GM21723 (cell line): ENCODE measurements around the gene WSCD2.

Experiments
- ATAC-seq: cut with Tn5 transposase; IDR thresholded peaks from one replicate; pipeline ENCODE4 v1.9.1; 2021; ENCODE audit warnings: mild to moderate bottlenecking, moderate library complexity; ENCODE audit not compliant: unreplicated experiment

WSCD2 gene

DNA sequence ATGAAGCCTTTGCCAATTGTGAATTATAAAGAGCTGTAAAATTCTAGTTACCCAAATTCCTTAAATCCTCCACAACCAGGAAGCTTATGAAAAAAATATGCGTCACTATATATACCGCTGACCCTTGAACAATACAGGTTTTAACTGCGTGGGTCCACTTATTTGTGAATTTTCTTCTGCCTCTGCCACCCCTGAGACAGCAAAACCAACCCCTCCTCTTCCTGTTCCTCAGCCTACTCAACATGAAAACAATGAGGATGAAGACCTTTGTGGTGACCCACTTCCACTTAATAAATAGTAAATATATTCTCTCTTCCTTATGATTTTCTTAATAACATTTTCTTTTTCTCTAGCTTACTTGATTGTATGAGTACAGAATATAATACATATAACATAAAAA is 167.9 kb downstream of the WSCD2 start:
- no peak for ATAC-seq

DNA sequence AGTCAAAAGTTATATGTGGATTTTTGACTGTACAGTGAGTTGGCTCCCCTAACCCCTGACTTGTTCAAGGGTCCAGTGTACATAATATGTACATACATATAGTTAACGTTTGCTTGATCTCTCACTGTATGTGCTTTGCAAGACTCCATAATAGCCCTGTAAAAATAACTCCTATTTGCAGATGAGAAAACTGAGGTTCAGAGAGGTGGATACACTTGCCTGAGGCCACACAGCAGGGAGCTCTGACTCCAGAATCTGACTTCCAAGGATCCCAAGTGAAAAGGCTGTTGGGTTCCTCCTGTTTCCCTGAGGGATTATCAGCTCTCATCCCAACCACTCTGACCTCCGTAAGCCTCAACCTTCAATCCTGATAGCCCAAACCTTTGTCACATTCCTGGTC is 168.3 kb downstream of the WSCD2 start:
- no peak for ATAC-seq

DNA sequence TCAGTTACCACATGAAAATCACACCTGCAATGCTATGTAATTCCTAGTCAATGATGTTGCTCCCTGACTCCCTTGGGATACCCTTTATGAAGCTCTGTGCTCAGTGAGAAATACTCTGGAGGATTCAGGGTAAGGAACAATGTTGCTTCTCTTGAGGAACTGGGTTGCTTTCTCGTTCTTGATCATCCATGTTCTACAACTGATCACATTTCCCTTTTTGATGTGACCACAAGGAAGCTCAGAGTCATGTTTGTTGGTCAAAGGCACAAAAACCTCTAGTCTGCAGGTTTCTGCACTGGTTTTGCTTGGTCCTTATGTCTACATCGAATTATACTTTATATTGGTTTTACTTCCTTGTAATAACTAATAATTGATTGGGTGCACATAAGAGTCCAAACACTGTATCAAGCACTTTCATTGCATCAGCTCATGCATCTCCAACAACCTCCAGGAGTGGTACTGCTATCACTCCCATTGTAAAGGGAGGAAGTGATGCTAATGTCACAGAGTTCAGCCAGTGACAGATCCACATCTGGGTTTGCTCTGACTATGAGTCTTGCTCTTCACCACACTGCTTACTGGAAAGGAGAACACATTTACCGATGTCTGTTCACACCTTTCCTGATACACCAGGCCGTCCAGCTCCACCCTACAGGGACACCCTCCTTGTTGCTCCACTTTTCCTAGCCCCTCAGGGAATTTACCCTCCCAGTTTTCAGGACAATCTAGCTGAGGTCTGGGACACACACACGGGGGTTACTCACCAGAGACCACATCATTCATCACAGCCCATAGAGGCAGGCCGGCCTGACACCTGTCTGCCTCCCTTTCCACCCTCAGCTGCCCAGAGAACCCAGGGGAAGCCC is 169.0 kb downstream of the WSCD2 start:
- ATAC-seq = peak; percentile 72

DNA sequence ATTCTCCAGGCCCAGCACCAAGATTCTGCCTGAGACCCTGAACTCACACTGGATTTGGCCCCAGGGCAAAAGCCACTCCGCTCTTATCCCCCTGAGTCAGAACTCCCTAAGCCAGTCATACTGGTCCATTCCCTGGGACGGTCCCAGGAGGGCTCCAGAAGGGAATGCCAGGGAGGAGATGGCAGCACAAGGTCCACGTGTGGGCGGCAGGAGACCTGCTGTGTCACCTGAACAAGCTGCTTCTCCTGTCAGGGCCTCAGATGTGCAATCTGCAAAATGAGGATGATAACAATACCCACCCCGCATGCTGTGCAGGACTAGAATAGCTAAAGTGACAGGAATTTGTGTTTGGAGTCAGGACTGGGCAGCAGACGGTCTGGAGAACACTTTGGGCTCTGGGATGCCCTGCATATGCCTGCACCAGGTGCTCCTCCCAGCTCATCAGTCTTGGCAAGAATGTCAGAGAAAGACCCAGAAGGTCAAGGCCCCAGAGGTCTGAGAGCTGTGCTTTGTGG is 169.7 kb downstream of the WSCD2 start:
- no peak for ATAC-seq

DNA sequence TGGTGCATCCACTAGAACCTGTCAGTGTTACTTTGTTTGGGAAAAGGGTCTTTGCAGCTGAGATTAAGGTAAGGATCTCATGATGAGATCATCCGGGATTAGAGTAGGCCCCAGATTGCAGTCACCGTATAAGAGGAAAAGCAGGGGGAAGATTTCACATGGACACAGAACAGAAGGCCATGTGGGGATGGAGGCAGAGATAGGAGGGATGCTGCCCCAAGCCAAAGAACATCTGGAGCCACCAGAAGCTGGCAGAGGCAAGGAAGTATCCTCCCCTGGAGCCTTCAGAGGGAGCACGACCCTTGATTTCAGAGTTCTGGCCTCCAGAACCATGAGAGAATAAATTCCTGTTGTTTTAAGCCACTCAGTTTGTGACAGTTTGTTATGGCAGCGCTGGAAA is 170.4 kb downstream of the WSCD2 start:
- no peak for ATAC-seq
